Peyer's patch (tissue), 4 donors: ENCODE data around the gene ZCCHC17.

Experiments used
- POLR2A ChIP-seq, 2 donors: fragments of 450-650 bp; IDR thresholded peaks; one replicate each; pipeline ENCODE4 v1.5.1; 2017; ENCODE audit warnings: antibody characterized with exemption in 2 of 2, mild to moderate bottlenecking in 2 of 2, moderate library complexity in 2 of 2
- TF ChIP-seq, protein P1 (sequence below), 6 experiments: fragments of 450-650 bp in 4 of 6; fragments of 200-600 bp in 2 of 6; sonication (generic) in 1 of 6; IDR thresholded peaks; one replicate each; pipeline ENCODE4 v1.5.1; 2017 to 2019; ENCODE audit warnings: antibody characterized with exemption in 6 of 6, mild to moderate bottlenecking in 3 of 6, moderate library complexity in 1 of 6

DNA sequence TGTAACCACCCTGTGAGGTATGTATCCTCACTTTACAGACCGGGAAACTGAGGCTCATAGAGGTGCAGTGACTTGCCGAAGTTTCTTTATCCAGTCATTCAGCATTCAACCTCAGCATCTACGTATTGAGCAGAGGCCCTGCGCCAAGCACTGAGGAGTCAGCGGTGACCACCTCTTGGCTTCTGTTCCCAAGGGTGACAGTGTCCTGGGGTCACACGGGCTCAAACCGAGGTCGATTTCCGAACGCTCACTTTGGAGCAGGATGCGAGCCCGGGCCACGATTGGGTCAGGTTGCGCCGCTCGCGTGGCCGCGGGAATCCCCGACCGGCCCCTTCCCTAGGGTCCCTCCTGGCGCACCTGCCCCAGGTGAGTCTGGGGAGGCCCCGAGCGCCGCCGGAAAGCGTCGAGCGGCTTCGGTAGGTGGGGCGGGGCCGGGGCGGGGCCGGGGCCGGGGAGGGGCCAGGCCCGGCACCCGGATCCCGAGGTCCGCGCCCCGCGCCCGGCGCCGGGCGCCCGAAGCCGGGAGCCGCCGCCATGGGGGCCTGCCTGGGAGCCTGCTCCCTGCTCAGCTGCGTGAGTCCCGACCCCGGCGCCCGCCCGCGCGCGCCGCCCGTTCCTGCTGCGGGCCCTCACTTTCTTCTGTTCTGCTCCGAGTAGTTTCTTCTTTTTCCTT, 116.0 kb downstream of the ZCCHC17 start, which contains the start of gene SERINC2:
- TF ChIP-seq, protein P1, sequence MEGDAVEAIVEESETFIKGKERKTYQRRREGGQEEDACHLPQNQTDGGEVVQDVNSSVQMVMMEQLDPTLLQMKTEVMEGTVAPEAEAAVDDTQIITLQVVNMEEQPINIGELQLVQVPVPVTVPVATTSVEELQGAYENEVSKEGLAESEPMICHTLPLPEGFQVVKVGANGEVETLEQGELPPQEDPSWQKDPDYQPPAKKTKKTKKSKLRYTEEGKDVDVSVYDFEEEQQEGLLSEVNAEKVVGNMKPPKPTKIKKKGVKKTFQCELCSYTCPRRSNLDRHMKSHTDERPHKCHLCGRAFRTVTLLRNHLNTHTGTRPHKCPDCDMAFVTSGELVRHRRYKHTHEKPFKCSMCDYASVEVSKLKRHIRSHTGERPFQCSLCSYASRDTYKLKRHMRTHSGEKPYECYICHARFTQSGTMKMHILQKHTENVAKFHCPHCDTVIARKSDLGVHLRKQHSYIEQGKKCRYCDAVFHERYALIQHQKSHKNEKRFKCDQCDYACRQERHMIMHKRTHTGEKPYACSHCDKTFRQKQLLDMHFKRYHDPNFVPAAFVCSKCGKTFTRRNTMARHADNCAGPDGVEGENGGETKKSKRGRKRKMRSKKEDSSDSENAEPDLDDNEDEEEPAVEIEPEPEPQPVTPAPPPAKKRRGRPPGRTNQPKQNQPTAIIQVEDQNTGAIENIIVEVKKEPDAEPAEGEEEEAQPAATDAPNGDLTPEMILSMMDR (IDR thresholded peaks at IDR 0.05): no peak
- TF ChIP-seq POLR2A (IDR thresholded peaks at IDR 0.05): peak in 1 of 2 donors; percentile 72
